SK-N-SH treated with all-trans-retinoic acid at 6 μM for 48 hours (cell line): ENCODE results near the gene HIBCH.

Source experiments
- ARNTL ChIP-seq: fragments of 450-650 bp; formaldehyde crosslinking; IDR thresholded peaks from 2 replicates; pipeline ENCODE4 v1.5.0; 2020; ENCODE audit warnings: low read depth, mild to moderate bottlenecking, moderate library complexity, borderline replicate concordance
- BACH2 ChIP-seq: fragments of 250-450 bp; sonication (Bioruptor Pico); IDR thresholded peaks from 2 replicates; pipeline ENCODE4 v1.9.0; 2021; ENCODE audit warnings: mild to moderate bottlenecking, borderline replicate concordance
- OSR1 ChIP-seq: fragments of 250-450 bp; sonication (Bioruptor Pico); IDR thresholded peaks from 2 replicates; pipeline ENCODE4 v1.8.0; 2022; ENCODE audit warnings: moderate library complexity, mild to moderate bottlenecking, inconsistent platforms
- SNAI2 ChIP-seq: fragments of 250-450 bp; sonication (Bioruptor Pico); IDR thresholded peaks from 2 replicates; pipeline ENCODE4 v1.5.0; 2020; ENCODE audit warnings: mild to moderate bottlenecking, moderate library complexity
- TF ChIP-seq, protein P1 (sequence below): fragments of 250-450 bp; sonication (Bioruptor Pico); IDR thresholded peaks from 2 replicates; pipeline ENCODE4 v1.5.1; 2020; ENCODE audit warnings: low read depth, mild to moderate bottlenecking, moderate library complexity

DNA sequence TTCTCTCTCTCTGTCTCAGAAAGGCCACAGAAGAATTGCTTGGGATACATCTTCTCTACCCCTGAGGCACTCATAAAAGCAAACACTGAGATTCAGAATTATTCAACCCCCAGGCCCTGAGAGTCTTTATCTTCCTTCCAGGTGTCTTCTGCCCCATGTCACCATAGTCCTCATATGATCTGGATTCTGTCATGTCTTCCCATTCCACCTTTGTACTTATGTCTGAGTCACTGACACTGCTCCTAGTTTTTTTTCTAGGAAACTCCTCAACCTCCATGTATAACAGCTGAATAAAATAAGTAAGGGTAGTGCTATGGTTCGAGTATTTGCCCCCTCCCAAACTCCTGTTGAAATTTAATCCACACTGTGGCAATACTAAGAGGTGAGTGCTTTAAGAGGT, 11.6 kb downstream of the HIBCH start:
- TF ChIP-seq, protein P1, sequence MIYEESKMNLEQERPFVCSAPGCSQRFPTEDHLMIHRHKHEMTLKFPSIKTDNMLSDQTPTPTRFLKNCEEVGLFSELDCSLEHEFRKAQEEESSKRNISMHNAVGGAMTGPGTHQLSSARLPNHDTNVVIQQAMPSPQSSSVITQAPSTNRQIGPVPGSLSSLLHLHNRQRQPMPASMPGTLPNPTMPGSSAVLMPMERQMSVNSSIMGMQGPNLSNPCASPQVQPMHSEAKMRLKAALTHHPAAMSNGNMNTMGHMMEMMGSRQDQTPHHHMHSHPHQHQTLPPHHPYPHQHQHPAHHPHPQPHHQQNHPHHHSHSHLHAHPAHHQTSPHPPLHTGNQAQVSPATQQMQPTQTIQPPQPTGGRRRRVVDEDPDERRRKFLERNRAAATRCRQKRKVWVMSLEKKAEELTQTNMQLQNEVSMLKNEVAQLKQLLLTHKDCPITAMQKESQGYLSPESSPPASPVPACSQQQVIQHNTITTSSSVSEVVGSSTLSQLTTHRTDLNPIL (CRISPR knock-in tag), result no peak
- TF ChIP-seq BACH2 (CRISPR knock-in tag) (no peak), ARNTL (CRISPR knock-in tag) (no peak), SNAI2 (CRISPR knock-in tag) (no peak), OSR1 (no peak)
